ENCODE results near the gene PDZRN4.
"Not testable (repeated sequence)": the region's sequence is repeated elsewhere in the genome, so short reads cannot be mapped to it uniquely, and the experiment has no call there.

PDZRN4 gene

DNA sequence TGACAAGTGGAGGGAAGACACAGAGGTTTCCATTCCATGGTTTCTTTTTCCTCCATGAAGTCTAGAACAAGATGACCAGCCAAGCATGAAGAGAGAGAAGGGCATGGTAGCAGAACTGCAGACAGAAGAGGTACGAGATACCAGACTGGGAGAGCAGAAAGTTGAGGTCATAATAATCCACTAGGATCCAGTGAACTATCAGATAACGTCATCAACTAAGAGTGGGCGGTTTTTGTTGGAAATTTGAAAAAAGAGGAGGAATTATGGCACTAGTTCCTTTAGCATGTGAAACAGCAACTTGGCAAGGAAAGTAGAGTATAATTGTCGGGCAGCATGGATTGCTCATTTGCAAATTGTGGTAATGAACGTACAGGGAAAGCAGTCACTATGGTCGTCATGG, 357.6 kb downstream of the PDZRN4 start:
- DNase-seq (ENCODE audit: extremely low read depth in 1 of 2, low read depth in 1 of 2) = no peak

DNA sequence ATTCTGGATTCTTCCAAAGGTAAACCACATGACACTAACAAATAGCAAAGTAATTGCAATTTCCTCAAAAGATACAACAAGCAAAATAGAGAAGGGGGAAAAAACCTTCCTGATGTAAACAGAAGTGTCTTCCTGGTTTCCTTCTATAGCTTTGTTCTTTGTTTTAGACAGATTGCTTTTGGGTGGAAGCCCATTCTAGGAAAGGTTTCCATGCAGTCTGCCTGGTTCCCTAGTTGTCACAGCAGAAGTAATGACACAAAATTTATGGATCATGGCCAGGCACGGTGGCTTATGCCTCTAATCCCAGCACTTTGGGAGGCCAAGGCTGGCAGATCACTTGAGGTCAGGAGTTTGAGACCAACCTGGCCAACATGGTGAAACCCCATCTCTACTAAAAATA, 359.0 kb downstream of the PDZRN4 start:
- DNase-seq (ENCODE audit: extremely low read depth in 1 of 2, low read depth in 1 of 2) = not testable (repeated sequence)

DNA sequence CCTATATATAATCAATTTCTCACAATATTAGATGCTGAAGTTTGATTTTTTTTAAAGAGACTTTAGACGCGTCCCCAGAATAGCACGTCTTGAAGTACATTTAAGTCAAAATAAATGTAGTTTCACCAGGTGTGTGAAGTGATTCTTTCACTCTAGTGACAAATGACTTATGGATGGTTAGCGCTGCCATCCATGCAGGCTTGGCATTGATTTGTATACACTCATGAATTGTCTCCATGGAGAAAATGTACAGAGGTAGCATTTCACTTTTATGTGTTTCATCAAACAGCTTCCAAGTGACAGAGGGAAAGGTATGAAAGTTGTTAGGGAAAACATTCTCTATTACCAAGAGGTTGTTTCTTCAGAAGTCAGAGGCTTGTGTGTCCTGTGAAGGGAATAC, 360.8 kb downstream of the PDZRN4 start:
- no peak for DNase-seq (ENCODE audit: extremely low read depth in 1 of 2, low read depth in 1 of 2)

GRCh38 chr12:41552588-41552987, 364.5 kb downstream of the PDZRN4 start:
- no peak for DNase-seq (ENCODE audit: extremely low read depth in 1 of 2, low read depth in 1 of 2)

GRCh38 chr12:41556176-41556575, 368.1 kb downstream of the PDZRN4 start:
- no peak for DNase-seq (ENCODE audit: extremely low read depth in 1 of 2, low read depth in 1 of 2)

GRCh38 chr12:41557344-41557743, 369.2 kb downstream of the PDZRN4 start:
- DNase-seq (ENCODE audit: extremely low read depth in 1 of 2, low read depth in 1 of 2) = no peak

DNA sequence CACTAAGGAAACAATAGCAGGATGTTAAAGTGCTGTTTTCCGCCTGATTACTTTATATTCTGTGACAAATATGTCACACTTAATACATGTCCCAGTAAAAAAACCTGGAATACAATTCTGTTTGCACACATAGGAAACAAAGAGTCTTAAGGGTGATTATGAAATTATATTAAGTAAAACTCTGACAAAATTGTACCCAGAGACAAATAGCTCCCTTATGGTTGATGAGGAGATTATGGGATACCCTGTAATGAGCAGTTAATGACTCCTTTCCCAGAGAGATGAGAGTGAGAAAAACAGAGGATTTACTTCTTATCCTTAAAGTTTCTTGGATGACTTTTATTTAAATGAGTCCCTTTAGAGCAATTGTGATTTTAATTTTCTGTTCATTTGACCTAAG, 370.6 kb downstream of the PDZRN4 start:
- no peak for DNase-seq (ENCODE audit: extremely low read depth in 1 of 2, low read depth in 1 of 2)

DNA sequence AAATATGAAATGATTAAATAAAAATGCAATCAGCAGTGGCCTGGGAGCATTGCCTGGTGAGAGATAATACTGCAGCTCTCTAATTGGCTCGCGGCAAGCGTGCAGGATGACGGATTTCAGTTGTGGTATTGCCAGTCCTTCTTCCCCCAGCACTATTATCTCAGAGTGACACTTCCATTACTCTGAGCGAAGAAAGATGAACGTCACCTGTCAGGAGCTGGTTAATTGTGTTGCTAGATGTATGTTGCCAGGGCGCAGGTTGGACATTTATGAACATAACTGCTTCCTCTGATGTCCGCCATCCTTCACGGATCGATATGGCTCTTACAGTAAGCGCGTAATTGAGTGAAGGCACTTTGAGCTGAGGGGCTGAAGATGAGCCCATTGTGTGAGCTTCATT, 374.9 kb downstream of the PDZRN4 start:
- DNase-seq (ENCODE audit: extremely low read depth in 1 of 2, low read depth in 1 of 2) = no peak

GRCh38 chr12:41564816-41565215, 376.7 kb downstream of the PDZRN4 start:
- no peak for DNase-seq (ENCODE audit: extremely low read depth in 1 of 2, low read depth in 1 of 2)

GRCh38 chr12:41566703-41567102, 378.6 kb downstream of the PDZRN4 start:
- DNase-seq (ENCODE audit: extremely low read depth in 1 of 2, low read depth in 1 of 2) = no peak

DNA sequence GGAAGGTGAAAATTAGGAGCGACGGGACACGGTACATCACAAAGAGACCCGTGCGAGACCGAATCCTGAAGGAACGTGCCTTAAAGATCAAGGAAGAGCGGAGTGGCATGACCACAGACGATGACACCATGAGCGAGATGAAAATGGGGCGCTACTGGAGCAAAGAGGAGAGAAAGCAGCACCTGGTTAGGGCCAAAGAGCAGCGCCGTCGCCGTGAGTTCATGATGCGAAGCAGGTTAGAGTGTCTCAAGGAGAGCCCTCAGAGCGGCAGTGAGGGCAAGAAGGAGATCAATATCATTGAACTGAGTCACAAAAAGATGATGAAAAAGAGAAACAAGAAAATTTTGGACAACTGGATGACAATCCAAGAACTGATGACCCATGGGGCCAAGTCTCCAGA, 385.3 kb downstream of the PDZRN4 start:
- DNase-seq (ENCODE audit: extremely low read depth in 1 of 2, low read depth in 1 of 2) = no peak

- DNase-seq (ENCODE audit: extremely low read depth in 1 of 2, low read depth in 1 of 2) = no peak
Measured at GRCh38 chr12:41576925-41577324, 388.8 kb downstream of the PDZRN4 start.

DNA sequence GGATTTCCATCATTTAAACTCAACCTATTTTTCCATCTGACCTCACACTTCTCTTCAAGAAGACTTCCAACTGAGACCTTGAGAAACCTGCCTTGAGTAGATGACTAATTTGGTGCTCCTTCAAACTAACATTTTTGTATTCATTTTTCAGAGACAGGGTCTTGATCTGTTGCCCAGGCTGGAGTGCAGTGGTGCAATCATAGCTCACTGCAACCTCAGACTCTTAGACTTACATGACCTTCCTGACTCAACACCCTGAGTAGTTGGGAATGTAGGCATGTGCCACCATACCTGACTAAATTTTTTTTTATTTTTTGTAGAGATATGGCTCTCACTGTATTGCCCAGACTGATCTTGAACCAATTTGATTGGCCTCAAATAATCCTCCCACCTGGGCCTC, 389.9 kb downstream of the PDZRN4 start:
- no peak for DNase-seq (ENCODE audit: extremely low read depth in 1 of 2, low read depth in 1 of 2)

DNA sequence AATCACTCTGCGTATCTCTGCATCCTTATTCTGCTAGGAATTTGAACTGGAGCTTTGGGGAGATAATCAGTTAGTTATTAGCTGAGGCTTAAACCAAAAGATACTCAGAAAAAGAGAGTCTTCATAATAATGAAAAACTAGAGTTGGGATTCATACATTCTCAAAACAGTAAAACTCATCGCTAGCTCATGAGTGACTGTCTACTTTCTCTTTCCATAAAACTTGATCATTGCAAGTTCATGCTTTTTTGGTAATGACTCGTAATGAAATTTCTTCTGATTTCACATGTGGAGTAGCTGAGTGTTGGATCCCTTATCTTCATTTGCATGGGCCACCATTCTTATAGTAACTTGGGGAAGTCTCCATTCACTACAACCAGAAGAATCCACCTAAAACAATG, 397.7 kb downstream of the PDZRN4 start:
- no peak for DNase-seq (ENCODE audit: extremely low read depth in 1 of 2, low read depth in 1 of 2)

- DNase-seq (ENCODE audit: extremely low read depth in 1 of 2, low read depth in 1 of 2) = no peak
Measured at GRCh38 chr12:41587574-41587973, 399.5 kb downstream of the PDZRN4 start.

GRCh38 chr12:41589878-41590277, 401.8 kb downstream of the PDZRN4 start:
- DNase-seq (ENCODE audit: extremely low read depth in 1 of 2, low read depth in 1 of 2) = no peak

GRCh38 chr12:41596190-41596589, 408.1 kb downstream of the PDZRN4 start:
- no peak for DNase-seq (ENCODE audit: extremely low read depth in 1 of 2, low read depth in 1 of 2)

GRCh38 chr12:41604830-41605229, 416.7 kb downstream of the PDZRN4 start:
- DNase-seq (ENCODE audit: extremely low read depth in 1 of 2, low read depth in 1 of 2) = no peak

DNA sequence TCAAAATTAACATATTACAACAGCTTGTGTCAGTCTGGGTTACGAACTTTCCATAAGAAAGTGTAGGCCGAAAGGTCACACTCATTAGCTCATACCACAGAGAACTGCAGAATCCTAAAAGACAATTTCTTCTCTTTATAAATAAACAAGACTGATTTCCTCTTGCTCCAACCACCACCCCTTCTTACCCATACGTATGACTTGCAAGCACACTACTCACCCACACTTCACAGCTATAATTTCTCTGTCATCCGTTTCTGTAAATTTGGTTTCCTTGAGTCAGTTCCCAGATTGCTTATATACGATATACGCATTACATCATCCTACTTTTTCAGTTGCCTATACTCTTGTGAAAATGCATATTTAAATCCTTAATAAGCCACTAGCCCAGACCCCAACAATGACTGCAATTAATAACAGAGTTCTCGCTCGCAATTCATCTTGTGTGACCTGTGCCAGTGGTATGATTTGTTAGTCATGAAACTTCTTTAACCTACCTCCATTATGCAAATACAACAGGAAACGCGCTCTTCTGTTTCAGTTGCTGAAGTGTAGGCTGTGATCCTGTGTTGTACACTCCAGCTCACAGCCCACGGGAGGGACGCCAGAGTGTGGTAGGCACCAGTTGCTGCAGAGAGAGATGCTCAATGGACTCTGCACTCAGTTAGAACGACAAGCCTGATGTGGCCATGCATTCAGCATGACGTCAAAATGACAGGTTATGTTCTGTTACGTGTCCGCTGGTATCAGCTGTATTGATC, 417.6 kb downstream of the PDZRN4 start:
- DNase-seq (ENCODE audit: extremely low read depth in 1 of 2, low read depth in 1 of 2) = no peak

GRCh38 chr12:41606468-41607445, 418.6 kb downstream of the PDZRN4 start:
- no peak for DNase-seq (ENCODE audit: extremely low read depth in 1 of 2, low read depth in 1 of 2)

DNA sequence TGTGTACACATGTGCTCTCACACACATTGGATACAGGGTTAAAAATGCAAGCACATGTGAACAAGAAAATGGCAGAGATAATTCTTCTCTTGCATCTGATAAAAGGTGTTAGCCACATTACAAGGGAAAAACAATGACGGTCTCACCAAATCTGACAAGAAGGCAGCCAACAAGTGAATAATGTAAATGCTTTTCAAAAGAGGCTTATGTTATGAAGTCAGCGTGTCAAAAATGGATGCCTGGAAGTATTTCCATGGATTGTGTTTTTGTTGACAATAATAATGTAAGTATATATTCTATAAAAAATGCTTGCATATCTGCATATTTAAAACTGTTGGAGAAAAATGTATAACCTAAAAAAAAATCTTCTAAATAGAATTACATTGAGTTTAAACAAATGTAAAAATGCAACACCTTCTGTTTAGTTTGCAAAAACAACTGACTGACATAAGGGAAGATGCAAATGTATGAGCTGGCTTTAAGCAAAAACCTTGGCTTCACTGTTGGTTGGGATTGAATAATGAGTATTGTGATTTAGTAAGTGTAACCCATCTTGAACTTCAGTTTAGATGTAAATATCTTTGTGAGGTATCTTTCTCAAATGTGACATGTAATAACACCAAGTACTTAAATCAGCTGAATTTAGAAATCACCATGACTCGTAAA, 424.9 kb downstream of the PDZRN4 start:
- no peak for DNase-seq (ENCODE audit: extremely low read depth in 1 of 2, low read depth in 1 of 2)

All from activated CD8-positive, alpha-beta memory T cell treated with anti-CD3 and anti-CD28 coated beads for 1 hour (primary cell).